KMS-11 (cell line): ENCODE measurements around the gene TMEM37.

Experiments used
- H2AFZ ChIP-seq: fragments of 200-600 bp; sonication (generic); 2 replicates; pipeline ENCODE4 v1.6.1; 2016; ENCODE audit warnings: antibody characterized with exemption, mixed run types, low read depth
- H3K27ac ChIP-seq: fragments of 200-600 bp; sonication (generic); 2 replicates; pipeline ENCODE4 v1.6.1; 2016; ENCODE audit warnings: mild to moderate bottlenecking, mixed run types
- H3K27me3 ChIP-seq: fragments of 200-600 bp; sonication (generic); 2 replicates; pipeline ENCODE4 v1.6.1; 2017; ENCODE audit warnings: mild to moderate bottlenecking, low read depth, mixed run types, moderate library complexity; ENCODE audit not compliant: insufficient read depth
- H3K36me3 ChIP-seq: fragments of 200-600 bp; sonication (generic); 2 replicates; pipeline ENCODE4 v1.6.1; 2017; ENCODE audit warnings: mild to moderate bottlenecking, mixed run types; ENCODE audit not compliant: insufficient read depth
- H3K4me1 ChIP-seq: fragments of 200-600 bp; sonication (generic); 2 replicates; pipeline ENCODE4 v1.6.1; 2016; ENCODE audit warnings: mild to moderate bottlenecking, low read depth, mixed run types; ENCODE audit not compliant: poor library complexity, severe bottlenecking
- H3K4me2 ChIP-seq: fragments of 200-600 bp; sonication (generic); 2 replicates; pipeline ENCODE4 v1.7.0; 2016; ENCODE audit warnings: mild to moderate bottlenecking, mixed run types
- H3K4me3 ChIP-seq: fragments of 200-600 bp; sonication (generic); IDR thresholded peaks from 2 replicates; pipeline ENCODE4 v1.6.1; 2017; ENCODE audit warnings: low read depth, low read length, mixed read lengths; ENCODE audit not compliant: insufficient read depth
- H3K79me2 ChIP-seq: fragments of 200-600 bp; sonication (generic); 2 replicates; pipeline ENCODE4 v1.6.1; 2016; ENCODE audit warnings: low read depth, mixed run types; ENCODE audit not compliant: insufficient read depth
- H3K9ac ChIP-seq: fragments of 200-600 bp; sonication (generic); 2 replicates; pipeline ENCODE4 v1.6.1; 2016; ENCODE audit warnings: mild to moderate bottlenecking, mixed run types
- H4K20me1 ChIP-seq: fragments of 200-600 bp; sonication (generic); 2 replicates; pipeline ENCODE4 v1.6.1; 2016; ENCODE audit warnings: mild to moderate bottlenecking, mixed run types; ENCODE audit not compliant: insufficient read depth
- CTCF ChIP-seq: fragments of 200-600 bp; sonication (generic); conservative IDR thresholded peaks from 2 replicates; pipeline ENCODE4 v1.6.1; 2017; ENCODE audit warnings: low read depth, mild to moderate bottlenecking, antibody characterized with exemption, low read length, moderate library complexity, mixed read lengths

The TMEM37 gene

GRCh38 chr2:119432851-119433522, 1.3 kb downstream of the TMEM37 start:
- H3K27ac ChIP-seq, result no peak overlapping the region
- no peaks in the 10 kb centered on the region for H3K79me2 ChIP-seq
- H3K4me2 ChIP-seq, result no peak overlapping the region
- peaks cover 29% of the 10 kb centered on the region for H3K4me1 ChIP-seq
- no peaks in the 10 kb centered on the region for H4K20me1 ChIP-seq
- H2AFZ ChIP-seq, result no peak overlapping the region
- no peak overlapping the region for H3K4me3 ChIP-seq
- no peak for TF ChIP-seq CTCF
- no peak overlapping the region for H3K9ac ChIP-seq
- H3K36me3 ChIP-seq, result no peaks in the 10 kb centered on the region
- H3K27me3 ChIP-seq, result no peaks in the 10 kb centered on the region

DNA sequence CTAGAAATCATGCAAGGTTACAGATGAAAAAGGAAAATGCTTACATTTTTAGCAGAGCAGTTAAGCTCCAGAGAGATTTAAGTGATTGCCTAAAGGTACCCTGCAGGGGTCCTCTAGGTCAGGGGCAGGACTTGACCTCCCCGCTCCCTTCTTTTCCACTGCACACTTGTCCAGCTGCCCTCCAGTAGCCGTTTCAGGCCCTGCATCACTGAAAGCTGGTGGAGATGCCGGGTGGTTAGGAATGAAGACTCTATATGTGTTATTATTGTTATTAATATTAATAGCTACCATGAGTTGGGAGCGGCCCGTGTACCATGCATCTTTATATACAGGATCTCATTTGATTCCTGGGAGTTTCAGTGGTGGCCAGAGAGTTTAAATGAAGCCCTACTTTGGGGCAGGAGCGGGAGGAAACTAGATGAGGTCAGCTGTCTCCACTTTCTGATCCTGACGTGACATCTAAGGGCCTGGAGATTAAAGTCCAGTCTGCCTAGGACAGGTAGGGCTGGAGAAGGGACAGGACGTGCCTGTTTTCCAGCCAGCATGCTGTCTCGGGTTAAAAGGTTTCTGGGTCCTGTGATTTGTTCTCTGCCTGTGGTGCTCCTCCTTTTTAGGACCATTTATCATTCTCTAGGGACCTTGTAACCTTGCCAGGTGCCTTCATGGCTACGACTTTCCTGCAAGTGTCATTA, 2.1 kb downstream of the TMEM37 start:
- Histone ChIP-seq H2AFZ (no peak overlapping the region), H4K20me1 (no peaks in the 10 kb centered on the region), H3K36me3 (no peaks in the 10 kb centered on the region), H3K9ac (no peak overlapping the region), H3K4me3 (no peak overlapping the region), H3K27ac (no peak overlapping the region), H3K79me2 (no peaks in the 10 kb centered on the region), H3K4me1 (peaks cover 25% of the 10 kb centered on the region), H3K4me2 (no peak overlapping the region), H3K27me3 (no peaks in the 10 kb centered on the region)
- no peak for TF ChIP-seq CTCF

DNA sequence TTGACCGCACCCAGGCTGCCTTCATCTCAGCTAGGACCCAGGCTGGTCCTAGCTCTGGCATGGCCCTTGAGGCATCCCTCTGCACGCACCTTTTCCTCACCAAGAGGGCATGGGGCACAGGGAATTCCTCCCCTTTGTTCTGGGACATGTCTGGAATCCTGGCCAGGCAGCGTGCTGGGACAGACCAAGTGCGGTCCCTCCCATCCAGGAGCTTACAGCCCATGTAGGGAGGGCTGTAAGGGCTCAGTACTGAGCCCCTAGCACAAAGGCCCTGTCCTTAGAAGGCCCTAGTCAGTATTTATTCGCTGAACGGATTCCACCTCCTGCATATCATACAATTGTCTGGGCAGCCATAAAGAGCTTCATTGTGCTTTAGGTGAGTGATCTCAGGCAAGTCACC, 3.0 kb downstream of the TMEM37 start:
- Histone ChIP-seq H3K79me2 (no peaks in the 10 kb centered on the region), H3K4me1 (peaks cover 16% of the 10 kb centered on the region), H3K27me3 (no peaks in the 10 kb centered on the region), H3K27ac (no peak overlapping the region), H3K4me3 (no peak overlapping the region), H3K9ac (no peak overlapping the region), H2AFZ (no peak overlapping the region), H3K36me3 (no peaks in the 10 kb centered on the region), H4K20me1 (no peaks in the 10 kb centered on the region), H3K4me2 (no peak overlapping the region)
- no peak for TF ChIP-seq CTCF

GRCh38 chr2:119435081-119435952, 3.7 kb downstream of the TMEM37 start:
- Histone ChIP-seq H4K20me1 (no peaks in the 10 kb centered on the region), H3K9ac (no peak overlapping the region), H3K4me1 (peaks cover 9% of the 10 kb centered on the region), H3K4me2 (no peak overlapping the region), H2AFZ (no peak overlapping the region), H3K27ac (no peak overlapping the region), H3K4me3 (no peak overlapping the region), H3K79me2 (no peaks in the 10 kb centered on the region), H3K36me3 (no peaks in the 10 kb centered on the region), H3K27me3 (no peaks in the 10 kb centered on the region)
- TF ChIP-seq CTCF, result no peak
